22Rv1 (cell line): ENCODE measurements around the gene SYNE1.

Source experiments
- H3K27ac ChIP-seq: fragments of 450-650 bp; 2 replicates; pipeline ENCODE4 v1.5.1; 2017
- ZFX ChIP-seq: fragments of 450-650 bp; IDR thresholded peaks from 2 replicates; pipeline ENCODE4 v1.6.1; 2017; ENCODE audit warnings: antibody characterized with exemption, borderline replicate concordance
- TF ChIP-seq, protein P1 (sequence below): fragments of 450-650 bp; IDR thresholded peaks from 2 replicates; pipeline ENCODE4 v1.5.1; 2017; ENCODE audit warnings: mild to moderate bottlenecking

The SYNE1 gene

DNA sequence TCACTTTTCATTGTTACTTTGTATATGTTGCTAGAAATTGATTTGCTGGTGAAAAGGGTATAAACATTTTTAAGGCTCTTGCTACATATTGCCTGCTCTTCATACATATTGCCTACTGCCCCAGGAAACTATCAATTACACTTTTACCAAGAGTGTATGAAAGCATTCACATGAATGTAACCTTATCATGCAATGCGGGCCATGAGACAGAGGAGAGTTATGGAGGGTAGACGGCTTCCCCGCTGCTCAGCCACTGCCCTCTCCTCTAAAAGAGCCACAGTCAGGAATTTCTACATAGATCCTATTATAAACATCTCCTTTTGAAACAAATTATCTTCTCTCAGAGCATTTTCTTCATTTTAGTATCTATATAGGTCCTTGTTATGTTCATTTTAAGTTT is 565.3 kb downstream of the SYNE1 start:
- no peak overlapping the region for H3K27ac ChIP-seq
- TF ChIP-seq, protein P1, sequence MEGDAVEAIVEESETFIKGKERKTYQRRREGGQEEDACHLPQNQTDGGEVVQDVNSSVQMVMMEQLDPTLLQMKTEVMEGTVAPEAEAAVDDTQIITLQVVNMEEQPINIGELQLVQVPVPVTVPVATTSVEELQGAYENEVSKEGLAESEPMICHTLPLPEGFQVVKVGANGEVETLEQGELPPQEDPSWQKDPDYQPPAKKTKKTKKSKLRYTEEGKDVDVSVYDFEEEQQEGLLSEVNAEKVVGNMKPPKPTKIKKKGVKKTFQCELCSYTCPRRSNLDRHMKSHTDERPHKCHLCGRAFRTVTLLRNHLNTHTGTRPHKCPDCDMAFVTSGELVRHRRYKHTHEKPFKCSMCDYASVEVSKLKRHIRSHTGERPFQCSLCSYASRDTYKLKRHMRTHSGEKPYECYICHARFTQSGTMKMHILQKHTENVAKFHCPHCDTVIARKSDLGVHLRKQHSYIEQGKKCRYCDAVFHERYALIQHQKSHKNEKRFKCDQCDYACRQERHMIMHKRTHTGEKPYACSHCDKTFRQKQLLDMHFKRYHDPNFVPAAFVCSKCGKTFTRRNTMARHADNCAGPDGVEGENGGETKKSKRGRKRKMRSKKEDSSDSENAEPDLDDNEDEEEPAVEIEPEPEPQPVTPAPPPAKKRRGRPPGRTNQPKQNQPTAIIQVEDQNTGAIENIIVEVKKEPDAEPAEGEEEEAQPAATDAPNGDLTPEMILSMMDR = no peak
- TF ChIP-seq ZFX = no peak
